H1 (cell line): ENCODE results near the gene UBXN11. TPM values are rescaled to one million over a fixed set of nuclear protein-coding genes. Genes with fewer than 3 reads are reported as not detected.
A peak's percentile ranks its signal among the peaks of the same experiment; 100 is the strongest.

Experiments used
- MAX ChIP-seq: IDR thresholded peaks from 2 replicates; pipeline ENCODE4 v1.6.1; 2012; ENCODE audit warnings: inconsistent platforms
- polyA plus RNA-seq, 7 experiments: library from polyadenylated mRNA; depleted of rRNA in 3 of 7; stranded (reverse) in 5 of 7; unstranded in 2 of 7; fragments of >200 nt in 5 of 7; fragments of 200-250 nt in 2 of 7; gene quantifications; 1 replicate in 5 of 7; 2 replicates in 1 of 7; 4 replicates in 1 of 7; pipeline versions ENCODE4 v1.2.1 to v1.2.3, GENCODE V29; 2011 to 2013; ENCODE audit warnings: missing spikeins in 2 of 7, mixed read lengths in 2 of 7
- total RNA-seq: library from RNA; stranded (reverse); fragmentation: NEBNext Ultra II Directional; extraction: Animal tissue kit (Norgen Biotek cat#: 25700); gene quantifications from 2 replicates; pipeline ENCODE4 v1.2.1, GENCODE V29; 2021

UBXN11 gene
- total and polyA plus RNA-seq, 2 of the 8 experiments (the other 6 are each of a cell fraction or from before 2014, with no cell fraction given) = 6.3 to 10.4 TPM

DNA sequence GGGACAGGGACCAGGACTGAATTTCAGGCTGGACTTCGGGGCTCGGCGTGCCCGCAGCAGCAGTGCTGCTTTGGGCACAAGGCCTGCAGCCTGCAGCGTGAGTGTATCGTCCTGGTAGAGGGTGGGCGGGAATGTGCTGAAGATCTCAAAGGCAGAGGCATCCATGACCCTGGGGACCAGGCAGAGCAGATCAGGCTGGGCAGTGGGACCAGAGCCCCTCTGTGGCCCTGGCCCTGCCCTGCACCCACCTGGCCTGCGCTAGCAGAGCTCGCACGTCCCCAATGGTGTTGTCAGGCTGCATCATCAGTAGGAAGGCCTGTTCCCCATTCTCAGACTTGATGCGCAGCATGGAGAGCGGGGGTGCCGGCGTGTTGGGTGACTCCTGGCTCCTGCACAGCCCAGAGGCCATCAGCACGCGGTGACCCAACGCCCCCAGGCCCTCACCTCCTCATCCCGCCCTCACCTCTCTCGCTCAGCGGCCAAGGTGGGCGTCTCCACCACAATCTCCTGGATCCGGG lies 24.0 kb downstream of the UBXN11 start (continued):
- TF ChIP-seq MAX = peak; percentile 50
- TF ChIP-seq, all 59 proteins: peak for 4
